ENCODE results near the gene SPP1. TPM values are rescaled to one million over a fixed set of nuclear protein-coding genes. Genes with fewer than 3 reads are reported as not detected.

The SPP1 gene
- polyA plus RNA-seq, 1 of the 3 experiments (the other 2 are of a cell fraction) = 0.82 TPM

GRCh38 chr4:88027611-88028608 lies 52.4 kb downstream of the SPP1 start (continued):
- TF ChIP-seq REST (IDR thresholded peaks at IDR 0.05; ENCODE audit: low read depth, low read length) (no peak), FOXM1 (IDR thresholded peaks at IDR 0.05; ENCODE audit: low read depth) (no peak), TCF12 (IDR thresholded peaks at IDR 0.05) (peak; percentile 74), JUND (IDR thresholded peaks at IDR 0.05) (no peak), RAD21 (IDR thresholded peaks at IDR 0.05; ENCODE audit: low read length) (no peak), MXI1 (IDR thresholded peaks at IDR 0.05; ENCODE audit: low read depth, low read length) (no peak), YY1 (IDR thresholded peaks at IDR 0.05; ENCODE audit: low read depth) (no peak), RFX5 (IDR thresholded peaks at IDR 0.05; ENCODE audit: low read length) (no peak)

GRCh38 chr4:88028946-88029345 lies 53.4 kb downstream of the SPP1 start:
- DNase-seq = no peak
- no peaks in the 10 kb centered on the region for H3K9me2 ChIP-seq
- H2AFZ ChIP-seq (ENCODE audit: low read depth) = no peak overlapping the region
- peaks cover 24% of the 10 kb centered on the region for H3F3A ChIP-seq (replicated peaks; ENCODE audit: insufficient read depth)
- H3K4me3 ChIP-seq (ENCODE audit: low read depth in 2 of 2, low read length in 1 of 2) = no peak overlapping the region
- CTCF ChIA-PET = interaction anchor here (0.9 kb wide), 1 partner anchor 183 kb away, joined by 3 read pairs; no protein-coding TSS in a partner anchor
- 94% methylated on average over 3 of the region's 3 CpGs for WGBS (ENCODE audit: low lambda C conversion rate)
- H3K27me3 ChIP-seq (ENCODE audit: insufficient read depth) = no peaks in the 10 kb centered on the region
- H3K4me1 ChIP-seq (ENCODE audit: control insufficient read depth in 1 of 2, insufficient read depth in 2 of 2, low read depth in 1 of 2, low read length in 1 of 2) = peaks cover 0 to 19% of the 10 kb centered on the region in 2 experiments; a peak in 1 of 4 replicates
- H3K4me2 ChIP-seq = no peak overlapping the region
- POLR2A ChIA-PET = no interaction called here
- peaks cover 7% of the 10 kb centered on the region for H3K9me3 ChIP-seq
- H3K9ac ChIP-seq = no peak overlapping the region
- no peaks in the 10 kb centered on the region; the same call in 1 of the 2 replicates for H4K20me1 ChIP-seq (ENCODE audit: insufficient read depth)
- peaks cover 29% of the 10 kb centered on the region for H3K79me2 ChIP-seq (ENCODE audit: insufficient read depth)
- H3K36me3 ChIP-seq (replicated peaks in 1 of 2; ENCODE audit: control insufficient read depth in 1 of 2, insufficient read depth in 2 of 2, low read length in 1 of 2) = peaks cover 21 to 34% of the 10 kb centered on the region in 2 experiments
- H3K27ac ChIP-seq (ENCODE audit: low read depth in 2 of 2, low read length in 1 of 2) = peak overlapping the region in 1 of 2 experiments; percentile 78; a peak in 2 of 4 replicates
- TF ChIP-seq JUND (IDR thresholded peaks at IDR 0.05) (no peak), NFIC (IDR thresholded peaks at IDR 0.05; ENCODE audit: borderline replicate concordance) (no peak), TEAD4 (IDR thresholded peaks at IDR 0.05; ENCODE audit: borderline replicate concordance, insufficient read depth) (no peak), TAF1 (IDR thresholded peaks at IDR 0.05; ENCODE audit: borderline replicate concordance, low read depth, low read length) (no peak), ELF1 (IDR thresholded peaks at IDR 0.05) (no peak), SMC3 (IDR thresholded peaks at IDR 0.05; ENCODE audit: low read depth, low read length) (no peak), POLR2AphosphoS5 (IDR thresholded peaks at IDR 0.05; ENCODE audit: low read depth, low read length) (no peak), ZBTB33 (IDR thresholded peaks at IDR 0.05; ENCODE audit: borderline replicate concordance, low read depth) (no peak), FOXJ3 (CRISPR knock-in tag; IDR thresholded peaks at IDR 0.05) (no peak), REST (IDR thresholded peaks at IDR 0.05; ENCODE audit: low read depth, low read length) (no peak), PBX3 (IDR thresholded peaks at IDR 0.05) (no peak), USF1 (IDR thresholded peaks at IDR 0.05; ENCODE audit: borderline replicate concordance, low read depth) (no peak), MAX (IDR thresholded peaks at IDR 0.05; ENCODE audit: low read depth) (no peak)

All from SK-N-SH (cell line).